ENCODE measurements around the gene BZW2. TPM values are rescaled to one million over a fixed set of nuclear protein-coding genes. Genes with fewer than 3 reads are reported as not detected.

Gene BZW2
- total RNA-seq, 1 donor from 2014 or later, result 126 TPM

GRCh38 chr7:16694806-16695205 is 48.8 kb downstream of the BZW2 start:
- peaks cover 19% of the 10 kb centered on the region for H3K36me3 ChIP-seq
- no peaks in the 10 kb centered on the region for H3K9me3 ChIP-seq (ENCODE audit: low read depth)
- no peak overlapping the region for H2AFZ ChIP-seq (replicated peaks)
- H3K27ac ChIP-seq, result peak overlapping the region; percentile 47
- Mint-ChIP-seq H3K4me3 (no peak overlapping the region), H3K27me3 (ENCODE audit: insufficient read depth, low read depth) (no peaks in the 10 kb centered on the region), H3K27ac (no peak overlapping the region), H3K4me1 (peaks cover 16% of the 10 kb centered on the region), H3K9me3 (no peaks in the 10 kb centered on the region), H3K36me3 (peaks cover 51% of the 10 kb centered on the region)
- DNase-seq (ENCODE audit: low spot score), result no peak
- H3K27me3 ChIP-seq, result no peaks in the 10 kb centered on the region
- H3K4me3 ChIP-seq, result no peak overlapping the region
- no peaks in the 10 kb centered on the region for H4K20me1 ChIP-seq (ENCODE audit: low read depth)
- no peaks in the 10 kb centered on the region for H3F3A ChIP-seq (ENCODE audit: low read depth)
- no peak overlapping the region for H3K9ac ChIP-seq
- TF ChIP-seq EZH2phosphoT487 (IDR thresholded peaks at IDR 0.05), result no peak
- no peak for TF ChIP-seq CTCF (IDR thresholded peaks at IDR 0.05)
- no peak for TF ChIP-seq EZH2 (IDR thresholded peaks at IDR 0.05)
- no peak overlapping the region for H3K4me2 ChIP-seq
- no peaks in the 10 kb centered on the region for H3K79me2 ChIP-seq (ENCODE audit: low read depth)
- no peaks in the 10 kb centered on the region for H3K4me1 ChIP-seq

GRCh38 chr7:16695621-16696237 is 49.7 kb downstream of the BZW2 start:
- peak; percentile 57 for DNase-seq (ENCODE audit: low spot score)
- no peak overlapping the region for H3K4me2 ChIP-seq
- no peak overlapping the region for H3K27ac ChIP-seq
- H3K9ac ChIP-seq, result no peak overlapping the region
- H3K4me1 Mint-ChIP-seq, result peaks cover 16% of the 10 kb centered on the region
- H3K27ac Mint-ChIP-seq, result no peak overlapping the region
- no peaks in the 10 kb centered on the region for H3K79me2 ChIP-seq (ENCODE audit: low read depth)
- H3K27me3 ChIP-seq, result no peaks in the 10 kb centered on the region
- no peak overlapping the region for H3K4me3 Mint-ChIP-seq
- peaks cover 15% of the 10 kb centered on the region for H3K36me3 ChIP-seq
- peaks cover 53% of the 10 kb centered on the region for H3K36me3 Mint-ChIP-seq
- no peaks in the 10 kb centered on the region for H3K27me3 Mint-ChIP-seq (ENCODE audit: insufficient read depth, low read depth)
- no peaks in the 10 kb centered on the region for H3F3A ChIP-seq (ENCODE audit: low read depth)
- no peak overlapping the region for H2AFZ ChIP-seq (replicated peaks)
- no peaks in the 10 kb centered on the region for H3K4me1 ChIP-seq
- H3K9me3 Mint-ChIP-seq, result no peaks in the 10 kb centered on the region
- H3K4me3 ChIP-seq, result no peak overlapping the region
- no peaks in the 10 kb centered on the region for H4K20me1 ChIP-seq (ENCODE audit: low read depth)
- TF ChIP-seq EZH2phosphoT487 (IDR thresholded peaks at IDR 0.05), result no peak
- TF ChIP-seq CTCF (IDR thresholded peaks at IDR 0.05), result peak; percentile 66
- TF ChIP-seq EZH2 (IDR thresholded peaks at IDR 0.05), result no peak
- H3K9me3 ChIP-seq (ENCODE audit: low read depth), result no peaks in the 10 kb centered on the region

GRCh38 chr7:16697507-16698199 is 51.7 kb downstream of the BZW2 start:
- Histone ChIP-seq H3K27me3 (no peaks in the 10 kb centered on the region), H3K27ac (no peak overlapping the region), H3K9ac (no peak overlapping the region), H3K9me3 (ENCODE audit: low read depth) (no peaks in the 10 kb centered on the region), H3K36me3 (peaks cover 12% of the 10 kb centered on the region), H3K79me2 (ENCODE audit: low read depth) (no peaks in the 10 kb centered on the region), H4K20me1 (ENCODE audit: low read depth) (no peaks in the 10 kb centered on the region), H3K4me2 (no peak overlapping the region), H3K4me3 (no peak overlapping the region), H3K4me1 (peaks cover 1% of the 10 kb centered on the region), H3F3A (ENCODE audit: low read depth) (no peaks in the 10 kb centered on the region), H2AFZ (replicated peaks) (no peak overlapping the region)
- H3K4me3 Mint-ChIP-seq, result no peak overlapping the region
- TF ChIP-seq EZH2 (IDR thresholded peaks at IDR 0.05) (no peak), EZH2phosphoT487 (IDR thresholded peaks at IDR 0.05) (no peak), CTCF (IDR thresholded peaks at IDR 0.05) (no peak)
- H3K4me1 Mint-ChIP-seq, result peaks cover 16% of the 10 kb centered on the region
- H3K27ac Mint-ChIP-seq, result peak overlapping the region; percentile 52
- no peaks in the 10 kb centered on the region for H3K27me3 Mint-ChIP-seq (ENCODE audit: insufficient read depth, low read depth)
- no peaks in the 10 kb centered on the region for H3K9me3 Mint-ChIP-seq
- H3K36me3 Mint-ChIP-seq, result peaks cover 50% of the 10 kb centered on the region
- DNase-seq (ENCODE audit: low spot score), result no peak
